ENCODE results near the gene FOXP1.
"Not testable (repeated sequence)": the region's sequence is repeated elsewhere in the genome, so short reads cannot be mapped to it uniquely, and the experiment has no call there.

Gene FOXP1

GRCh38 chr3:71033681-71034220 lies 549.8 kb downstream of the FOXP1 start:
- DNase-seq (ENCODE audit: low spot score) = no peak

DNA sequence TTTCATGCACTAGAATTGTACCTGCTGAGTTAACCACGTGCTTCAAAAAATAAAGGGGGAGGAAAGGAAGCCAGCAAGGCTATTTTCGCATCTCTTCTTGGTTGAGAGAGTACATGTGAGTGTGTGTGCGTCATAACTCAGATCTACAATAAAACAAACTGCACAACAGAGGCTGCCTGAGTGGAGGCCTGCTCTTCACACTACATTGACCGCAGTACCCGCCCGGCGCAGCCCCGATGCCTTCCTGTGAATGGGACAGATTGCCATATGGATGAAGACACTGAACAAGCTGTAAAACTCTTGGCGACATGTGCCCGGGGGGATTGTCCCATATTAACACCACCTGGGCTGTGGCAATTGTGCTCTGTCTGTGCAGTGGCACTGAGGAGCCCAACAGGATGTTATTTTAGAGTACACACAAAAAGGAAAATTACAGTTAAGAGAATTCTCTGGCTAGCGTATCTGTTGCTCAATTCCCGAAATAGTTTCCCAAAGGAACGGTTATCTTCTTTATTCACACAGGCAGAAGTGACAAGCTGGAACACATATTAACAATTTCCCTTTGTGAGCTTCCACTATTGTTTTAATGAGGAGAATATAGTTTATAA lies 551.5 kb downstream of the FOXP1 start:
- DNase-seq (ENCODE audit: low spot score) = no peak

DNA sequence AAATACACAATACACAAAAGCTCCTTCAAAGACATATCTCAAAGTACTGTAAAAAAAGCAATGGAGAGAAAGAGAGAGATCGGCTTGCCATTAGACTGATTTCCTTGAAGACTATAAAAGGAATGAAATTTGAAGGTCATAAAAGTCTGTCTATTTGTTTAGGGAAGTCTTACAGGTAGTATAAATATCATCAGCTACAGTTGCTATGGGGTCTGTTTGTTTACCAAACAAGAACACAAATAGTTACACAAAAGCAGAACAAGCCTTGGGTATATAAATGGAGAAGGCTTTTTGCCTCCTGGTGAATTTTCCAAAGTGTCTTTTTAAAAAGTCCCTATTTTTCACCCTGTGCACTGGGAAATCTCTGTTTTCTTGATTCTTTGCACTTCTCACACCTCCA lies 552.3 kb downstream of the FOXP1 start:
- DNase-seq (ENCODE audit: low spot score) = no peak

DNA sequence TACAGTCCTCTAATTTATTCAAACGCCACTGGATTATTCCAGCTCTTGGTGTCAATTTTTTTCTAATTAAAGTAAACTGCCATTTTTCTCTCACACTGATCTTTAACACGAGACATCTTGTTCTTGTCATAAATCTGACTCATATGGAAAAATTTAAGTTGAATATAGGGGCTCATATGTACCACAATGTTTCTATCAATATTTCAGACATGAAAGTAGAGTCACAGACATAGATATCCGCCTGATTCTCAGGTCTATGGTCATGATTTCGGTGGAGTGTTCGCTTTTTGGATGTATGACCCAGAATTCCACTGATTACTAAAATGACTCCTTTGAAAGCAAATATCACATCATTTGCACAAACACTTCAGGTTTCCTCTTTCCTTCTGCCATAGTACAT lies 552.8 kb downstream of the FOXP1 start:
- DNase-seq (ENCODE audit: low spot score) = no peak

- no peak for DNase-seq (ENCODE audit: low spot score)
These were observed 553.8 kb downstream of the FOXP1 start for GRCh38 chr3:71029770-71030169.

GRCh38 chr3:71028802-71029201 lies 554.7 kb downstream of the FOXP1 start:
- no peak for DNase-seq (ENCODE audit: low spot score)

DNA sequence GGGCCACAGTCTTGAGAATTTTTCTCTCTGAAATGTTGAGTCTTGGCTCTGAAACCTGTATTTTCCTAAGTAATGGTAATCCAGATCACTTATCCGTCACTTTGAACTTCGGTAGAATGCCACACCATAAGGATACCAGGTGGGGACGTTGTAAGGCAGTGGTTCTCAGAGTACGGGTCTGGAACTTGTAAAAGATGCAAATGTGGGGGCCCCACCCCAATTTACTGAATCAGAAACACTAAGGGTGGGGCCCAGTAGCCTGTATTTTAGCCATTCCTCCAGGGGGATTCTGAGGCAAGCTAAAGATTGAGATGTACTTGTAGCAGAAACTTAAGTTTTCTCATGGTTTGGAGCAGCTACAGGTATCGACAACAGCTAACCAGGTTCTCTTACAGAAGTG lies 555.3 kb downstream of the FOXP1 start:
- DNase-seq (ENCODE audit: low spot score) = no peak

GRCh38 chr3:71026634-71027578 lies 556.6 kb downstream of the FOXP1 start:
- no peak for DNase-seq (ENCODE audit: low spot score)

GRCh38 chr3:71025516-71025915 lies 558.0 kb downstream of the FOXP1 start:
- DNase-seq (ENCODE audit: low spot score) = no peak

GRCh38 chr3:71025010-71025409 lies 558.5 kb downstream of the FOXP1 start:
- no peak for DNase-seq (ENCODE audit: low spot score)

- DNase-seq (ENCODE audit: low spot score) = peak; percentile 88
These were observed 560.8 kb downstream of the FOXP1 start for GRCh38 chr3:71022551-71023335.

GRCh38 chr3:71018799-71019198 lies 564.7 kb downstream of the FOXP1 start:
- peak; percentile 90 for DNase-seq (ENCODE audit: low spot score)

DNA sequence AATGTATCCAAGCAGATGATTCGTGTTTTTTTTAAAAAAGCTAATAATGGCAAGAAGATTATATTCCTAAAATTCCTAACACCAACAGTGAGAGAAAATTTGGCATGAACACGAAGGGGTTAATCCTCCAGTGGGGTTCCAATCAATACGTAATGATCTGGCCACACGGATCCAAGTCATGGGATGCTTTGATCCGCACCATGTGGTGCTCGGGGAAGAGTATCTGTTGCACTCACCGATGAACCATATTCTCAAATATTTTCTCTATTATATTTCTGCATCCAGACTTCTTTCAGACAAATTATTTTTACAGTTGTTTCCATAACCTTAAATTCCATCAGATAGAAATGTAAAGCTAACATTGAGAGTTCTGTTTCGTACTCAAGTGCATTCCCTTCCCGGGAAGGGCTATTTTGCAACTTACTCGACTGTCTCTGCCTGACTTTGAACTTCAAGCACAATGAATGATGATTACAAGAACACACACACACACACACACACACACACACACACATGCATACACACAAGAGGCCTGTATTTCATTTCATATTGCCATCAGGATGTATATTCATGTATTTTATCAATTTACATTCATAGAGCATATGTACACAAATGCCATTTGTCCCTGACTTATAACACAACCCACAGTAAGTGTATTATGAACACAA lies 567.2 kb downstream of the FOXP1 start:
- DNase-seq (ENCODE audit: low spot score) = no peak

DNA sequence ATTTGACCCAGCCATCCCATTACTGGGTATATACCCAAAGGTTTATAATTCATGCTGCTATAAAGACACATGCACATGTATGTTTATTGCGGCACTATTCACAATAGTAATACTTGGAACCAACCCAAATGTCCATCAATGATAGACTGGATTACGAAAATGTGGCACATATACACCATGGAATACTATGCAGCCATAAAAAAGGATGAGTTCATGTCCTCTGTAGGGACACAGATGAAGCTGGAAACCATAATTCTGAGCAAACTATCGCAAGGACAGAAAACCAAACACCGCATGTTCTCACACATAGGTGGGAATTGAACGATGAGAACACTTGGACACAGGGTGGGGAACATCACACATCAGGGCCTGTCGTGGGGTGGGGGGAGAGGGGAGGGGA lies 568.9 kb downstream of the FOXP1 start:
- not testable (repeated sequence) for DNase-seq (ENCODE audit: low spot score)

- DNase-seq (ENCODE audit: low spot score) = no peak
These were observed 570.6 kb downstream of the FOXP1 start for GRCh38 chr3:71012971-71013370.

DNA sequence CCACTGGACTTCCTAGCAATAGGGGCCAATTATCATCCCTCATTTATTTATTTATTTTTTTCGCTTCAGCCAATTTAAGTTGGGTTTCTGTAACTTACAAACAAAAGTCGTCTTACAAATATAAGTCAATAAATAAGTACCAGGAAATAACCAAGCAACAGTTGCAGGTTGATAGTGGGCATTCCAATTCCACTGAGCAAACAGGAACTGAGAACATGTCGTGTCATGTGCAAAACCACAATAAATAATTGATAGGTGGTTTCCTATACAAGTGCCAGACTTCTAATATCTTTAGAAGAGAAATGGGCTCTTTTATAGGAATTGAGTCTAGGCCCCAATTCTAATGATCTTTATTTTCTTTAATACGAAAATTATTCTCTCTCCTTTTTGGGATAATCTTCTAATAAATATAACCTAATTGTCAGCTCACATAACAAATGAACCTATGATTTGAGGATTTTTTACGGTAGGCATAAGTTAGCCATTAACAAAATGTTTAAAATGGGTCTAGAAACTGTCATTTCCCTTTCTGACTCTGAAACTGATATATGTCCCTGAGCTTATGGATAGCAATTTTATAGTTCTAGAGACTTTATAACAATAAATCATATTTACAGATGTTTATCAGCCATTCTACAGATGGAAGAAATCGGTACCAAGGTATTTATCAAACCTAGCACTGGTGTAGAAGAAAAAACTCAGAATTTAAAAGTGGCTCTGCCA lies 571.8 kb downstream of the FOXP1 start:
- DNase-seq (ENCODE audit: low spot score) = no peak

DNA sequence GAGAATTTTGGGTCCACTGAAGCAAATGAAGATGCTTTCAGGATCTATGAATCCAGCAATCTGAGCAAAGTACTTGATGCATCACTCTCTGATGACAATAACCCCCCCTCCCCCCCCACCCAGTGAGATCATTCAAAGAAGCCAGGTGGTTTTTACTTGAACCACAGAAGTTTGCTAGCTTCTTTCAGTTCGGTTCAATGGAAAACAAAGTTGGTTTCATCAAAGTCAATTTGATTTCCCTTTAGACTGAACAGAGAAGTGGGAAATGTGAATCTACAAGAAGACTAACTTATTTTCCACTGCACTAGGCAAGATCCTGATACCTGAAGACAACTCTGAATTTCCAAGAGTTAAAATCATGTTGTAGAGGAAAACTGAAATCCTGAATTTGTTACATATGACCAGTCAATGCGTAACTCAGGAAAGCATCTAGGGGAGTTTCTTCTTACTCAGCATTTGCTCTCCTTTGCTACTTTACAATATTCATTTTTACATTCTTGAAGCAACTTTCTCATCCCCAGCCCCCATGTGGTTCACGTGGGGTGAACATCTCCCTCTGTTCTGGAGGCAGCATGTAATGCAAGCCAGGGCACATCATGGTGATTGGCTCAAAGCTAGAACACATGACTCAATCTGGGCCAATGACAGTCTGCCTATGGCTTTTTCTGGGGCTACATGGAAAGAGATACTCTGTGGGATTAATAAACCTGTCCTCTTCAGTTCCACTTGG lies 572.6 kb downstream of the FOXP1 start:
- DNase-seq (ENCODE audit: low spot score) = no peak

DNA sequence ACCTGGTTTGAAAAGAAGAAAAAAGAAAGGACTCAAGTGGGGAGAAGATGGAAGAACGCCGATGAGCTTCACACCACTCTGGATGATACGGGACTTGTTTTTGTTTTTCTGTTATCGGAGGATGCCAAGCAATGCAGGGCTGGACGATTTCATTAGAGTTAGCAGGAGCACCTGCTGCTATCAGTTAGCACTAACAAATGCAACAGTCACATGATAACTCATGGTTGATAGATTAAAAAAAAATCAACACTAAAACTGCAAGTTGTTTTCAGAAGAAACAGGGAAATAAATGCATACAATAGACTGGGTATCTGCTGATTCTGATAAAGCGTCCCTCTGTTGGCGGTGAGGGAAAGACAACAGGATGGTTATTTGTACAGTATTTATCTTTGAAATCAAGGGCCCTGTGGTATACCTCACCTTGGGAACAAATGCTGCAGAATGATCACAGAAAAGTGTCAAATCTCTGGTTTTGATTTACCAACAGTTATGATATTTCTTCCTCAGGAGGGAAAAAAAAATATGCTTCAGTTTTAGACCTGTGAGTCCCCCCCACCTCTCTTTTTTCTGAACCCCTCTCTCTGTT lies 575.1 kb downstream of the FOXP1 start:
- no peak for DNase-seq (ENCODE audit: low spot score)

- peak; percentile 82 for DNase-seq (ENCODE audit: low spot score)
These were observed 576.4 kb downstream of the FOXP1 start for GRCh38 chr3:71006810-71007785.

Measured in pons (tissue), 1 donor.